Endothelial cell of hepatic sinusoid (primary cell): Measurements from ENCODE around the gene FBXW8.

Source experiments
- in situ Hi-C: cut with HindIII; loops from 2 replicates; pipeline ENCODE4 v1.10.0; 2017; ENCODE audit warnings: low sequenced_read_pairs

FBXW8 gene

DNA sequence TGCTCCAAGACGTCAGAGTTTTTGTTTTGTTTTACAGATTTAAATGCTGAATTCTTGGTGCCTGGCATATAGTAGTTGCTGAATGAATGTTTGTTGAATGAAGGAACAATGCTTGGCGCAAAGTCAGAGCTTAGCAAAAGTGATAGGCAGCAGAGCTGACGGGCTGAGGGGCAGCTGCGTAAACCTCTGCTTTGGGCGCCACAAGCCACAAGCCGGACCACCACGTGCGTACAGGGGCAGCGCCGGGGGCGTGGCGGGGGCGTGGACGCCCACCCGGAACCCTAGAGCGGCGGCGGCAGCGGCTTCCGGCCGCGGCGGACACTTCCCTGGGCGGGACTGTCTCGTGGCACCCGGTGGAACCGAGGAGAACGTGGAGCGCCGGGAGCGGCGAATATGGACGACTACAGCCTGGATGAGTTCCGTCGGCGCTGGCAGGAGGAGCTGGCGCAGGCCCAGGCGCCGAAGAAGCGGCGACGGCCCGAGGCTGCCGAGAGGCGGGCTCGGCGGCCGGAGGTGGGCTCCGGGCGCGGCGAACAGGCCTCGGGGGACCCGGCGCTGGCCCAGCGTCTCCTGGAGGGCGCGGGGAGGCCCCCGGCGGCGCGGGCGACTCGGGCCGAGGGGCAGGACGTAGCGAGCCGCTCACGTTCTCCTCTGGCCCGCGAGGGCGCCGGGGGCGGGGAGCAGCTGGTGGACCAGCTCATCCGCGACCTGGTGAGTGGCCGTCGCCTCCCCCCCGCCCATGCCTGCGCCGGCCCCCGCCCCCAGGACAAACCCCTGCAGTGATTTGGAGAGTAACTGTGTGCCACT is at the start of gene FBXW8:
Gene FBXW8, plus strand, starts transcription at position 306 of the 807 bp plus-strand sequence. Its CDS starts 88 bp downstream, at position 394.
- in situ Hi-C loops = no loop called here

DNA sequence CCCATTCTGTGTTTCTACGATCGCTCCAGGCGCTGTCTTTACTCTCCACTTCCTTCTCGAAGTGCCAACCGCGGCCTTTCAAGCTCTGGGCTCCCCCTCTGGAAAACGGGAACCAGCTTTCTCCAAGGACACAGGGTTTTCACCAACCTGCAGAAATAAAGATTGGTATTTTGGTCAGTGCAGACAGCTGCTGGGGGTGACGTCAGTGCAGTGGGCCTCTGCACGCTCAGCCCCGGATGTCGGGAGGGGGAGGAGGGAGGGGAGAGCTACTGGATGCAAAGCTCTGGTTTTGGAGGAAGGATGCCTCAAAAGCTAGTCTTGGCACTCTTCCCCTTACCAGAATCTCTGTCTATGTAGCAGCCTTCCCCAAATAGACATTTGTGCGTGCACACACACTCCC is 49.4 kb upstream of the FBXW8 start:
- in situ Hi-C loops = no loop called here

- in situ Hi-C loops = no loop called here
Observed at GRCh38 chr12:116862167-116862566, 48.6 kb upstream of the FBXW8 start.

- in situ Hi-C loops = no loop called here
Observed at GRCh38 chr12:116863275-116863767, 47.4 kb upstream of the FBXW8 start.

- in situ Hi-C loops = no loop called here
Observed at GRCh38 chr12:116864371-116865160, 46.2 kb upstream of the FBXW8 start.

DNA sequence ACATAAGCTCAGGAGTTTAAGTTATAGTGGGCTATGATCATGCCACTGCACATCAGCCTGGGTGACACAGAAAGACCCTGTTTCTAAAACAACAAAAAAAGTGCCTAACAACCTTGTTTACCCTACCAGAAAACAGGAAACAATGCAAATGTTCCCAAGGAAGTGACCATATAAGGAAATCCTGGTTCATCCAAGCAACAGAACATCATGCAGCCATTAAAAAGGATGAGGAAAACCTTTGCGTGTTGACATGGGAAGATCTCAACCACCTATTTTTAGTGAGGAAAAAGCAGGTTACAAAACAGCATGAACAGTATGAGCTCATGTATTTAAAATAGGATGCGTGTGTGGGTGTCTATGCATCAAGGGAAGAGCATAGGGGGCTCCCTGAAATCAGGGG is 43.2 kb upstream of the FBXW8 start:
- in situ Hi-C loops = no loop called here

GRCh38 chr12:116870306-116870705 is 40.4 kb upstream of the FBXW8 start:
- in situ Hi-C loops = no loop called here

DNA sequence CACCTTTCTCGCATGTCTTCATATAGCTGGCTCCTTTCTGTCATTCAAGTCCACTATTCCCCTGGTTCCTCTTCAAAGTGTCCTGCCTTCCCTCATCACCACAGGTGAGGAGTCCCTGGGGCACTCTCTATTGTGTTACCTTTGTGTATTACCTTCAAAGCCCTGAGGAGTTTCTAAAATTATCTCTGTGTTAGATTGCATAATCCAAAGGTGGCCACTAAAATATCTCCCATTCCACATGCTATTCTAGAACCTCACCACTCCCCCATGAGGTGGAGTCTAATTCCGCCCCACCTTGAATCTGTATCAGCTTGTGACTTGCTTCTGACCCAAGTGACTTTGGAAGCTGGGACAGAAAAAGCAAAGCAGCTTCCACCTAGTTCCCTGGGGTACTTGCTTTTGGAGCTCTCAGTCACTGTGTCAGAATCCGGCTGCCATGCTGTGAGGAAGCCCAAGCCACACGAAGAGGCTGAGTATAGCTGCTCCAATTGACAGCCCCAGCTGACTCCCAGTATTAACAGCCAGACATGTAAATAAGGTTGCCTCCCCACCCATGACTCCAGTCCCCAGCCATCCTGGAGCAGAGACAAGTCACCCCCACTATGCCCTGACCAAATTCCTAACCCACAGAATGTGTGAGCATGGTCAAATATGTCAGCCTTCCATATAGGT is 36.3 kb upstream of the FBXW8 start:
- in situ Hi-C loops = no loop called here

DNA sequence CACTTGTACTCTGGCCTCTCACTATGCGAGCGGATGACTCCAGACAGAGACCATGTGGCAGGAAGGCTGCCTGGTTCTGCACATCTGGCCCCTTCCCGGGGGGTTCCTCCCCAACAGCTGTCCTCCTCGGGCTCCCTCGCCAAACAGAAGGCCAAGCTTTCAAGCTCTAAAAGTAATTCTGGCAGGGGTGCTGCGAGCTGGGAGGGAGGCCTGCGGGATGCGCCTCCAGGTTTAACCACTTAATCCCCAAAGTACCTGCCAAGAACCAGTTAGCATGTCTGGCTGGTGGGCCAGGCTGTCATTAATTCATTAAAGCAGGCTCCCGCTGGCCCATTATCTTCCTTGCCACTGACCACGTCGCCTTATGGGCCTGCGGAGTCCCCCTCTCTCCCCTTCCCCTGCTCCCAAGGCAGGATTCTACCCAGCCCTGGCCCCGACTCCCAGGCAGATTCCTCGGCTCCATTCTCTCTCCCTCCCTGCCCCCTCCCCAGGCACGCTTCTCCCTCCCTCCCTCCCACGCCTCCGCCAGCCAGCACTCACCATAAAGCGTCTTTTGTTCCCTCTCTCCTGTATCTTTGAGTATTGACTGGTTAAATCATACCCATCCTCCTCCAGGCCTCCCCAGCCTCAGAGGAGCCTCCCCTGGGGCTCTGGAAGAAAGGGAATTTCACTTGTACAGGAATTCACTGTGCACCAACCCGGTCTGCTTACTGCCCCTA is 34.4 kb upstream of the FBXW8 start:
- in situ Hi-C loops = no loop called here

GRCh38 chr12:116878567-116879508 is 31.9 kb upstream of the FBXW8 start:
- in situ Hi-C loops = no loop called here

- in situ Hi-C loops = no loop called here
Observed at GRCh38 chr12:116879509-116880212, 31.1 kb upstream of the FBXW8 start.

DNA sequence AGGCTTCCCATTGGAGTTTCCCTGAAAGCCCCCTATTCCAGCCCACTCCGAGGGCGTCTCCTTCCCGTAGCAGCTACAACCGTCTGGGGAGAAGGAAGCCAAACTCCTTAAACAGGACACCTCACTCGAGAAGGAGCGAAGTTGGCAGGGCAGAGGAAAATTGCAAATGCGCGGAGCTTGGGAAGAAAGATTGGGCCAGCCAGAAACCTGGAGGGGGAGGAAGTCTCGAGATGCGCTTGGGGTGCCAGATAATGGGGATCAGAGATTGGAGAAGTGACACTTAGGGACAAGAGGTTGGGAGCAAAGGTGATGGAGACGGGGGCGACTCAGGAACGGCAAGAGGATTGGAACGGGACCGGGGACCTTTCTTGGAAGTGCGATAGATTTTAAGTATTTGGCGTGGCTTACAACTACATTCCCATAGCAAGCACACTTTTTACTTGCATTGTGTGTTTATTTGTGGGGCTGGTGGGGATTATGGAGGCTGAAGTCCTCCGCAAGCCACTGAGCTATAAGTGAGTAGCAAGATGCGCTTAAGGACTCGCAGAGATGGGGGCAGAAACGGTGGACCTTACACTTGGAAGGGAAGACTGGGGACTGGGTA is 30.4 kb upstream of the FBXW8 start:
- in situ Hi-C loops = no loop called here

- in situ Hi-C loops = no loop called here
Observed at GRCh38 chr12:116880817-116881324, 29.9 kb upstream of the FBXW8 start.

DNA sequence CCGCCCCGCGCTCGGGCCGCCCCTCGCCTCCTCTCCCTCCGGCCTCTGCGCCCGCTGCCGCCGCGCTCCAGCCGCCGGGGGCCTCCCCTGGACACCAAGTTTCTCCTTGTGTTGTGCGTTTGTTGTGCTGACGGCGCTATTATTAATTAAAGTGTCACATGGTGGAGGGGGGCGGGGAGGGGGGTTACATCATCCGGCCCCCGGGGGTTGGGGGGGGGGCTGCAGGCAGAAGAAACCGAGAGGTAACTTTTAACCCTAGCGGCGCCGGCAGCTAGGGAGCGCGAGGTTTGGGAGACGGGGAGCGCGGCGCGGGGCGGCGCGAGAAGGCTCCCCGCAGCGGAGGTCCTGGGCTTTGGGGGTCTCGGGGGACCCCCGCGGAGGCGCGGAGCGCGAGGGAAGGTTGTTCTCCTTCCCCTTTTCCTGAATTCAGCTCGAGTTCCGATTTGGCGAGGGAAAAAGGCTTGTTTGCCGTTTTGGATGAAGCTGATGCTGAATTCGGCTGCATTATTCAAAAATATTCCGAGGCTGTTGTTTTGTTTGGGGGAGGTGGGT is 29.3 kb upstream of the FBXW8 start, which contains the start of gene HRK:
Gene HRK, minus strand, starts transcription at position 117 of the 552 bp plus-strand sequence. CDS start 134 bp downstream, outside the sequence.
- in situ Hi-C loops = no loop called here

DNA sequence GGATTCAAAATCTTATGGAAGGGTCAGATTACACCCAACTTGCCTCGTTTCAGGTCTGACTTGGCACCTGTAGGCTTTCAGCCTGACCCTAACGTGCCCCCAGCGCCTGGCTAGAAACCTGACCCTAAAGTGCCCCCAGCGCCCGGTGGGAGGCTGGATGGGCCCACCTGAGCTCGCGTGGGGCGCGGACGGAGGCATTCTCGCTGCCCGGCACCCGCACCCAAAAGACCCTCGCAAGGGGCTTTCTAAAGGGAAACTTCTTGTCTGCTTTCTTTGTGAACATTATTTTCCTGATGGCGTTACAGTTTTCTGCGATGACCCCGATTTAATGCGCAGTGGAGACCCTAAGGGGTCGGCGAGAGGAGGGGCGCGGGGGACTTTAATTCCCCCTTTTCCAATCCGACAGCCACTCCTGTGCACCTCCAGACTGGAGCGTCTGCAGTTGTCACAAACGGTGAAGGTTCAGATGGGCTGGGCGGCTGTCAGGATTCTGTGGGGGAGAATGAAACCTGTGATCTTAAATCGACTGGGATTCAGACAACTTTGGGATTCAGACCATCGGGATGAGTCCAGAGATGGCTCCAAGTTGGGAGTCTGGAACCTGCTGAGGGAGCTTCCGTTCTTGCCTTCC is 28.8 kb upstream of the FBXW8 start:
- in situ Hi-C loops = no loop called here

- in situ Hi-C loops = no loop called here
Observed at GRCh38 chr12:116882742-116883141, 28.0 kb upstream of the FBXW8 start.

DNA sequence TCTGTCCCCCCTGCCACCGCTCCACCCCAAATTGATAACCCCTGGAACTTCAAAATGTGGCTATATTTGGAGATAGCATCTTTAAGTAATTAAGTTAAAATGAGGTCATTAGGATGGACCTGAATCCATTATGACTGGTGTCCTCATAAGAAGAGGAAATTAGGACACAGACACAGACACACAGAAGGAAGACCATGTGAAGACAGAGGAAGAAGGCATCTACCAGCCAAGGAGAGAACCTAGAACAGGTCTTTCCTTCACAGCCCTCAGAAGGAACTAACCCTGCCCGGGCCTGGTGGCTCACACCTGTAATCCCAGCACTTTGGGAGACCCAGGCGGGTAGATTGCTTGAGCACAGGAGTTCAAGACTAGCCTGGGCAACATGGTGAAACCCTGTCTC is 25.9 kb upstream of the FBXW8 start:
- in situ Hi-C loops = no loop called here
